Measurements from ENCODE around the gene EXD3. TPM values are rescaled to one million over a fixed set of nuclear protein-coding genes. Genes with fewer than 3 reads are reported as not detected.
A peak's percentile ranks its signal among the peaks of the same experiment; 100 is the strongest.

Gene EXD3
- total RNA-seq, 2 donors from 2014 or later = 7.9 to 14.8 TPM

GRCh38 chr9:137286975-137287383, 136.0 kb downstream of the EXD3 start:
- H3K27ac Mint-ChIP-seq = peak overlapping the region in 1 of 2 donors; percentile 9
- peak in 1 of 2 donors; percentile 52 for DNase-seq (ENCODE audit: low spot score in 2 of 2)
- H3K9me3 Mint-ChIP-seq = no peaks in the 10 kb centered on the region
- ATAC-seq = peak; percentile 58 to 84
- H3K36me3 Mint-ChIP-seq = no peaks in the 10 kb centered on the region

DNA sequence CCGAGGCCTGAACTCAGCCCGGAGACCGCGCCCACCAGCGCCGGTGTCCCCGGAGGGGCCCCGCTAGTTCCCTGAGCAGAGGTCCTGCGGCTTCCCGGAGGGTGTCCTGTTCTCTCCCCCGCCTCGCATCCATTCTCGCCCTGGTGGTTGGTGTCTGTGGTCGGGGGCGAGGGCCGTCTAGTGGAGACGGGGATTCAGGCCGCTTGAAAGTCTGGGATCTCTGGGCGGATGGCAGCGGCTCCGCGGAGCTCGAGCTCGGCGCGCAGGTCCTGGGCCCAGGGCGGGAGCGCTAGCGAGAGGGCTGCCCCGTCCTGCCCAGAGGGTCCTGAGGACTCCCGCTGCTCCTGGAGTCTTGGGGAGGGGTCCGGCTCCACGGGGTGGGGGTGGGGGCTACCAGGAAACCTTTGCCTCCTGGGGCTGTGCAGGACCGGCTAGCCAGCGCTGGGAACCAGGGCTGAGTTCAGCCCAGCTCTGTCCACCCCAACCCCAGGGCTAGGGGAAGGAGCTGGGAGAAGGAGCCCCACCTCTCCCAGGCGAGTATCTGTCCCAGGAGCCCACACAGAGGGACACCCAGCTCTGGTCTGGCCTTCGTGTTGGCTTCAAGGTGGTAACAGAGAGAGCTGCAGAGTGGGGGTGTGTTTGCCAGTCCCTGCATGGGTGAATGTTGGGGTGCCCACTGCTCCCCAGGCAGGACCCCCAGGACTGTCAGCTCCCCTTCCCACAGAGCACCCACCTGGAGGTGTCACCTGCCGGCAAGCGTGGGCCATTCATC, 141.4 kb downstream of the EXD3 start:
- Mint-ChIP-seq H3K36me3 (no peaks in the 10 kb centered on the region), H3K9me3 (no peaks in the 10 kb centered on the region), H3K27ac (no peak overlapping the region)
- ATAC-seq (no peak), DNase-seq (ENCODE audit: low spot score in 2 of 2) (no peak)

GRCh38 chr9:137280474-137281344, 142.3 kb downstream of the EXD3 start:
- Mint-ChIP-seq H3K36me3 (no peaks in the 10 kb centered on the region), H3K9me3 (no peaks in the 10 kb centered on the region), H3K27ac (no peak overlapping the region)
- no peak for ATAC-seq
- no peak for DNase-seq (ENCODE audit: low spot score in 2 of 2)

DNA sequence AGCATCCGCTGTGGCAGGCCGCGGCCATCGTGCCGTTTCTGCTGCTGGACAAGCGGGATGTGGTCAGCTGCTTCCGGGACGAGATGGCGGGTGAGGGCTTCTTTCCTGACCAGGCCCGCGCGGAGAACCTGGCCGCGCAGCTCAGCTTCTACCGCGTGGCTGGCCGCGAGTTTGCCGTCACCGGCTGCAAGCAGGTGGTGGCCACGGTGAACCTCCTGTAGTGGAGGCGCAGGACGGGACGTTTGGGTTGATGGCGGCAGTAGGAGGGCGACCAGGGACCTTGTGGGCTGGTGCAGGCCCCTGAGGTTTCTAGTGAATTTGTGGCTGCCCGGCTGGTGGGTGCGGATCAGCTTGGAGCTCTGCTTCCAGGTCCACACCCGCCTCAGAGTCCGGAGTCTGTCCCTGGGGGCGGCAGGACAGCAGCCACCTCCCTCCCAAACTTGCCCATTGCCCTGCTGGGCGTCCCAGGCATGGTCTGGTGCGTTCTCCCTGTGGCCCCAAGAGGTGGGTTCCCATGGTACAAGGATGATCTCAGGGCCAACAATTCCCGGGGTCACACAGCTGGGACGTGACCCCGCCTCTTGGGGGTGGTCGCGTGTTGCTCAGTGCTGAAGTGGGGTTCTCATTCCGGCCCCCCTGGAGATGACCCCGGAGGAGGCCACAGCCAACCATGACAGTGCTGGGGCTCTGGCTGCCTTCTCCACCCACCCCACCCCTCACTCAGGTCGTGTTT, 143.1 kb downstream of the EXD3 start:
- Mint-ChIP-seq H3K27ac (no peak overlapping the region), H3K9me3 (no peaks in the 10 kb centered on the region), H3K36me3 (no peaks in the 10 kb centered on the region)
- ATAC-seq (no peak), DNase-seq (ENCODE audit: low spot score in 2 of 2) (no peak)

GRCh38 chr9:137278721-137279711, 143.9 kb downstream of the EXD3 start:
- no peak for ATAC-seq
- H3K36me3 Mint-ChIP-seq = no peaks in the 10 kb centered on the region
- no peaks in the 10 kb centered on the region for H3K9me3 Mint-ChIP-seq
- no peak for DNase-seq (ENCODE audit: low spot score in 2 of 2)
- no peak overlapping the region for H3K27ac Mint-ChIP-seq

DNA sequence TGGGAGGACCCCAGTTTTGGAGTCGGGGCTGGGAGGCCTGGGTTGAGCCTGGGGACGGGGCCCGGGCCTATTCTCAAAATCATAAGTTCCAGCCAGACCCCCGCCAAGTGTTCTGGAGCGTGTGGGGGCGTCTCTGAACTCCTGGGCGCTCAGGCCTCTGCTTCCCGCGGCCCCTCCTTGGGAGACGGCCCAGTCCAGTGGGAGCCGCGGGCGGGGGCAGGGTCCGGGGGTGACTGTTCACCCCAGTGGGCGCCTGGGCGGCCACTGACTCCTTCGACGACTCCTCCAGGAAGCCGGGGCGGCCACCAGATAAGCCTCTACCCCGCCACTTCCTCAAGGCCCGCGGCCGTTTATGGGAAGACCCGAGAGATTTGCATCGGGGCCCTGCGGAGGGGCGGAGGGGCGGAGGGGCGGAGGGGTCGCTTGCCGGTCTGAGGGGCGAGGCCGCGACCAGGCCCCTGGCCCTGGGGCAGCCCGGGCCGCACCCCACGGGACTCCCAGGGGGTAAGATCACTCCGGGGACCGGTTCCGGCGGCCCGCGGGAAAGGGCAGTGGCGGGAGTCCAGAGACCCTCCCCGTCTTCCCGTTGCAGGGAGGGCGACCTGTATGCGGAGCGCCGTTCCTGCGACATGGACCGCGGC, 144.8 kb downstream of the EXD3 start:
- ATAC-seq (peak; percentile 6 to 9), DNase-seq (ENCODE audit: low spot score in 2 of 2) (no peak)
- peak overlapping the region; percentile 53 to 65 for H3K27ac Mint-ChIP-seq
- H3K9me3 Mint-ChIP-seq = no peaks in the 10 kb centered on the region
- H3K36me3 Mint-ChIP-seq = no peaks in the 10 kb centered on the region

DNA sequence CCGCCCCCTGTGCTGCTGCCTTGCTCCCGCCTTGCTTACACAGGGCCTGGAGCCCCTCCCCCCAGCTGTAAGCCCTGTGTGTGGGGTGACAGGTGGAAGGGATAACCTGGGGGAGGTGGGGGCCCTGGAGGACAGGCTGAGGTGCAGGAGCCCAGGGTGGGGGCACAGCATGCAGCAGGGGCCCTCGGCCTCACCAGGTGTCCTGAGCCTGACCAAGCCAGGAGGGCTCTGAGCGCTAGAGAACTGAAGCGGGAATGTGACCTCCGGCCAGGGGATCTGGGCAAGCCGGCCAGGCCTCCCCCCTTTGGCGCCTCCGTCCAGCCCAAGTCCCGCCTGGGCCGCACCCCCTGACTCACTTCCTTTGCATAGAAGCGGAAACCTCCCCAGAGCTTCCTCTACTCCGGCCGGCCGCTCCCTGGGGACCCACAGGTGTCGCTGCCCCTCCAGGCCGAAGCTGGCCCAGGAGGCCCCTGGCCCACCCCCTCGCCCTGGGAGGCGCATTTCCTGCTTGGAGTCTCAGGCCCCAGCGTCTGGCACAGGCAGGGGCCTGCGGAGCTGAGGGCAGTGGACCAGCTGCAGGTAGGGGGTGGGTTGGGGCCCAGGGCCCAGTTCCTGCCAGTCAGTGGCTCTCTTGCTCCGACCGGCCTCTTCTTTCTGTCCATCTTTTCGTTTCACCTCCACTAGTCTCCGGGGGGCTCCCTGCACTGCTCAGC, 145.5 kb downstream of the EXD3 start, which contains the start of gene TOR4A:
TOR4A (plus strand) TSS at position 398 of the 713 bp plus-strand sequence. CDS start 964 bp downstream, outside the sequence.
- Mint-ChIP-seq H3K9me3 (no peaks in the 10 kb centered on the region), H3K36me3 (no peaks in the 10 kb centered on the region), H3K27ac (peak within 1 kb of the TSS; percentile 65 to 70)
- DNase-seq (ENCODE audit: low spot score in 2 of 2) (peak in 1 of 2 donors; percentile 54), ATAC-seq (peak; percentile 71 to 93)

GRCh38 chr9:137276473-137277328, 146.3 kb downstream of the EXD3 start:
- ATAC-seq (no peak), DNase-seq (ENCODE audit: low spot score in 2 of 2) (no peak)
- Mint-ChIP-seq H3K27ac (peak overlapping the region; percentile 29 to 70), H3K36me3 (no peaks in the 10 kb centered on the region), H3K9me3 (no peaks in the 10 kb centered on the region)

DNA sequence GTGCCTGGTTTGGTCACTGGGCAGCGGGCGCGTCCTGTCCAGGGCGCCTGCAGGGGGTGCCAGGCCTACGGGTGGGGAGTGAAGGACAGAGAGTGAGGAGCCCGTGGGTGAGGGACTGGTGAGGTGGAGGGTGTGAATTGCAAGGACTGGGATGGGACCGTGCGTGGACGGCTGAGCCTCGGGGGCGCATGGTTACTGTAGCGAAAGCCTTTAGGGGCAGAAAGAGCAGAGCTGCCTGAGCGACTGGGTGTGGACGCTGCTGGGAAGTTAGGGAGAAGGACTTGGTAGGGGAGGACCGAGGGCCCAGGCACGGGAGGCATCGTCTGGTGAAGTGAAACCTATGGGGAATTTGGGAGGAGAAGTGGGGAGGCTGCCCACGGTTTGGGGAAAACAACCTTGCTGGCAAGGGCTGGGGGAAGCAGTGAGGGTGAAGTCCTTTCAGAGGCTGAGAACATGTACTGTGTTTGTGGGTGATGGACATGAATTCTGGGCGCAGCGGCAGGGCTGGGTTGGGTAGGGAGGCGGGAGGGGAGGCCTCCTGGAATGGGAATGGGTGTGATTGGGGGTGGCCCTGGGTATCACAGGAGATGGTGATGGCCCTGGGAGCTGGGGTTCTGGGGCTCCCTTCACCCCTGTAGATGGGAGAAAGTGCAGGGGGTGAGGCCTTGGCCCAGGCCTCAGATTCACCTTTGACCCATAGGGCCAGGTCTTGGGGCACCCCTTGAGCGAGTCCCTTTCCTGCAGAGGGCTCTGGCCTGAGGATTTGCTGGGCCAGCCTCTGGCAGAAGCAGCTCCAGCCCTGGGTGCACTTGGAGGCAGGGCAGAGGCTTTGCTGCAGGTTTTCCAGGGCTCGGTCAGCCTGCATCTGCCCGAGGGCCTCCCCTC, 147.1 kb downstream of the EXD3 start:
- Mint-ChIP-seq H3K36me3 (no peaks in the 10 kb centered on the region), H3K9me3 (no peaks in the 10 kb centered on the region), H3K27ac (peak overlapping the region in 1 of 2 donors; percentile 37)
- no peak for ATAC-seq
- no peak for DNase-seq (ENCODE audit: low spot score in 2 of 2)

DNA sequence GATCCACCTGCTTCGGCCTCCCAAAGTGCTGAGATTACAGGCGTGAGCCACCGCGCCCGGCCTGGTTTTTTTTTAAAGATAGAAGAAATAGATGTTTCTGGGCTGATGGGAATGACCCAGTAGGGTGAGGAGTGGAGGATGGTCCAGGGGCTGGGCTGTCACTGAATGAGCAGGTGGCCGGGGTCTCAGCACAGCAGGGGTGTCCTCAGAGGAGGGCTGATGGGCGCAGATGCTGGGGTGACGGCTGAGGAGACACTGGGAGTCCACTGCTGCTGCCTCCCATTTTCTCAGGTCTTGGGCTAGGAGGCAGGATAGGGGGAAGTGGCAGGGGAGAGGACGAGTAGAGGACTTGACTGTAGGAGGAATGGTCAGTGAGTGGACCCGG, 147.8 kb downstream of the EXD3 start:
- DNase-seq (ENCODE audit: low spot score in 2 of 2) (no peak), ATAC-seq (no peak)
- Mint-ChIP-seq H3K27ac (peak overlapping the region in 1 of 2 donors; percentile 37), H3K9me3 (no peaks in the 10 kb centered on the region), H3K36me3 (no peaks in the 10 kb centered on the region)

GRCh38 chr9:137273611-137274320, 149.2 kb downstream of the EXD3 start:
- ATAC-seq (no peak), DNase-seq (ENCODE audit: low spot score in 2 of 2) (no peak)
- no peaks in the 10 kb centered on the region for H3K9me3 Mint-ChIP-seq
- H3K27ac Mint-ChIP-seq = no peak overlapping the region
- H3K36me3 Mint-ChIP-seq = peaks cover 0 to 9% of the 10 kb centered on the region in 2 donors

- Mint-ChIP-seq H3K27ac (no peak overlapping the region), H3K9me3 (no peaks in the 10 kb centered on the region), H3K36me3 (peaks cover 0 to 14% of the 10 kb centered on the region in 2 donors)
- no peak for ATAC-seq
- no peak for DNase-seq (ENCODE audit: low spot score in 2 of 2)
Observed at GRCh38 chr9:137273095-137273490, 149.9 kb downstream of the EXD3 start.

Measured in activated naive CD4-positive, alpha-beta T cell treated with anti-CD3 and anti-CD28 coated beads, Interleukin-2, amount 50 U/mL, for 72 hours (primary cell).